Tibial nerve (tissue), 4 donors: ENCODE results near the gene GNL3.

ENCODE experiments used
- CTCF ChIP-seq, 5 experiments: fragments of 200-600 bp in 3 of 5; fragments of 450-650 bp in 2 of 5; sonication (generic) in 3 of 5; IDR thresholded peaks; one replicate each; pipeline ENCODE4 v1.5.1; 2016 to 2019; ENCODE audit warnings: antibody characterized with exemption in 5 of 5, mild to moderate bottlenecking in 3 of 5, moderate library complexity in 2 of 5
- EP300 ChIP-seq, 2 donors: sonication (generic); formaldehyde crosslinking; IDR thresholded peaks; one replicate each; pipeline ENCODE4 v1.6.1; 2017; ENCODE audit warnings: antibody characterized with exemption in 2 of 2, mild to moderate bottlenecking in 1 of 2
- POLR2A ChIP-seq, 2 donors: fragments of 450-650 bp; IDR thresholded peaks; one replicate each; pipeline ENCODE4 v1.6.1; 2017; ENCODE audit warnings: antibody characterized with exemption in 2 of 2, mild to moderate bottlenecking in 2 of 2, moderate library complexity in 2 of 2

DNA sequence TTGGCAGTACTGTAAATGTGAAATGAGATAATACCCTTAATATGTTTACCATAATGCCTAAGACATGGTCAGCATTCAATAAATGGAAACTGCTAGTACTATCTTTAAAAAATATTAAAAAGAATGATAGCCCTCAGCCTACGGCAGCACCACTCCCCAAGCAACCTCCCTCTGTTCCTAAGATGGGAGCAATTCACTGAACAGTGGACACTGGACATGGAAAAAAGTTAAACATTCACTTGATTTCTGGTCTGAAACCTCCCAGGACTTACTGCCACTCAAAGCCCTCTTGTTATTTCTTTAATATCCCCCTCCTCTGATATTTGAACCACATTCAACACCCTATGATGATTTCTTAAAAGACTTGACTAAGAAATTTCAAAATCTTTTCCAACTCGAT lies 57.9 kb downstream of the GNL3 start:
- TF ChIP-seq CTCF (IDR thresholded peaks at IDR 0.05) = no peak
- no peak for TF ChIP-seq POLR2A (IDR thresholded peaks at IDR 0.05)
- no peak for TF ChIP-seq EP300 (IDR thresholded peaks at IDR 0.05)
